ENCODE data around the gene TRAF4.
A peak's percentile ranks its signal among the peaks of the same experiment; 100 is the strongest.
"Not testable (repeated sequence)": the region's sequence is repeated elsewhere in the genome, so short reads cannot be mapped to it uniquely, and the experiment has no call there.

TRAF4 gene

DNA sequence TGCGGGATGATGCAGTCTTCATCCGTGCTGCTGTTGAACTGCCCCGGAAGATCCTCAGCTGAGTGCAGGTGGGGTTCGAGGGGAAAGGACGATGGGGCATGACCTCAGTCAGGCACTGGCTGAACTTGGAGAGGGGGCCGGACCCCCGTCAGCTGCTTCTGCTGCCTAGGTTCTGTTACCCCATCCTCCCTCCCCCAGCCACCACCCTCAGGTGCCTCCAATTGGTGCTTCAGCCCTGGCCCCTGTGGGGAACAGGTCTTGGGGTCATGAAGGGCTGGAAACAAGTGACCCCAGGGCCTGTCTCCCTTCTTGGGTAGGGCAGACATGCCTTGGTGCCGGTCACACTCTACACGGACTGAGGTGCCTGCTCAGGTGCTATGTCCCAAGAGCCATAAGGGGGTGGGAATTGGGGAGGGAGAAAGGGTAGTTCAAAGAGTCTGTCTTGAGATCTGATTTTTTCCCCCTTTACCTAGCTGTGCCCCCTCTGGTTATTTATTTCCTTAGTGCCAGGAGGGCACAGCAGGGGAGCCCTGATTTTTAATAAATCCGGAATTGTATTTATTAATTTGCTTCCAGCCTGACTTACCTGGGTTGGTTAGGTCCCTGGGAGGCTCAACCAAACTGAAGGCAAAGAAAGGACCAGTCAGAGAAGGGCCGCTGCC, 5.8 kb downstream of the TRAF4 start:
- no peak for DNase-seq

DNA sequence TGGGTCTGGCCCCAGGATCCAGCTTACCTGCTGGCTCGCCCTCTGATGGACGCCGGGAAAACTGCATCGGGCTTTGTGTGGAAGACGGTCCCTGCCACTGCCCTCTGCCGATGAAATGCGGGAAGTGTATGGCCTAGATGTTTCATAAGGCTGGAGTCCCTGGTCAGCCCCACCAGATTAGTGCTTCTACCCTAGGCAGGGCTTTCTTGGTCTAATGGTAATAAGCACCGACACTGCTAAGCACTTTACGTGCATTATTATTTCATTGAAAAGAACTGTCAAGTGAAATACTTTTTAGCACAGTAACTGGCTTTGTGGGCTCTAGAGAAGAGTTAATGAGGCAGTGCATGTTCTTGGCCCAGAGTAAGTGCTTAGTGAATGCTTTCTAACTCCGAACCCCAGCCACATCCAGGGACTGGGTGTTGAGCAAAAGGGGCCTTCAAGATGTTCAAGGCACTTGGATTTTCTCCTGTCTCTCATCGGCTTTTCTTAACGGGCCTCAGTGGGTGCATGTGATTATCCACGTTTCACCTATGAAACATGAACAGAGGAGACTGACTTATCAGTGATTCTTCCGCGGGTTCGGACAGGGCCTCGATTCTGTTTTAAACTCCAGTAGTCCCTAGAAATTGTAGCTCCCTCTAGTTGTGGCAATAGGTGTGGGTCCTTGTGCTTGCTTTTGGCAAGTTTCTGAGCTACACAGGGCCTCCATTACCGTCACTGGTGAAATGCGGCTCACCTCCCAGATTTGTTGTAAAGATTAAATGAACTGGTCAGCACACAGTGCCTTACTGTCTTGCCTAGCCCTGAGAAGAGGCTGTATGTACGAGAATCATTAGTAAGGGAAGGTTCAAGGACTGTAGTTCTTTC, 6.6 kb downstream of the TRAF4 start:
- peak; percentile 93 to 97 (median 95) for DNase-seq

DNA sequence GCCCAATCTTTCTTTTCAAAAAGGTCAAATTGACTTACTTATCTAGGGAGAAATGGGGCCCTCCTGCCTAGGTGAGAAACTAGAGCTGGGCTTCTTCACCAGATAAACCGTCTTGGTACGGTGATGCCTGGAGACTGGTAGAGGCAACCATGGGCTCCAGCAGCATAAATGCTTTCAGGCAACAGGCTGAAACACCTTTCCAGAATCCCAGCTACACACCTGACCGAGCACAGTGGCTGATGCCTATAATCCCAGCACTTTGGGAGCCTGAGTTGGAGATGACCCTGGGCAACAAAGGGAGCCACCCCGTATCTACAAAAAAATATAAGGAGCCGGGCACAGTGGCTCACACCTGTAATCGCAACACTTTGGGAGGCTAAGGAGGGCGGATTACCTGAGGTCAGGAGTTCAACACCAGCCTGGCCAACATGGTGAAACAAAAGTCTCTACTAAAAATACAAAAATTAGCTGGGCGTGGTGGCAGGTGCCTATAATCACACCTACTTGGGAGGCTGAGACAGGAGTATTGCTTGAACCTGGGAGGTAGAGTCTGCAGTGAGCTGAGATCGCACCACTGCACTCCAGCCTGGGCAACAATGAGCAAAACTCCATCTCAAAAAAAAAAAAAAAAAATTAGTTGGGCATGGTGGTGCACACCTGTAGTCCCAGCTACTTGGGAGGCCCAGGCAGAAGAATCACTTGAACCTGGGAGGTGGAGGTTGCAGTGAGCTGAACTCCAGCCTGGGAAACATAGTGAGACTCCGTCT, 8.0 kb downstream of the TRAF4 start:
- no peak for DNase-seq

DNA sequence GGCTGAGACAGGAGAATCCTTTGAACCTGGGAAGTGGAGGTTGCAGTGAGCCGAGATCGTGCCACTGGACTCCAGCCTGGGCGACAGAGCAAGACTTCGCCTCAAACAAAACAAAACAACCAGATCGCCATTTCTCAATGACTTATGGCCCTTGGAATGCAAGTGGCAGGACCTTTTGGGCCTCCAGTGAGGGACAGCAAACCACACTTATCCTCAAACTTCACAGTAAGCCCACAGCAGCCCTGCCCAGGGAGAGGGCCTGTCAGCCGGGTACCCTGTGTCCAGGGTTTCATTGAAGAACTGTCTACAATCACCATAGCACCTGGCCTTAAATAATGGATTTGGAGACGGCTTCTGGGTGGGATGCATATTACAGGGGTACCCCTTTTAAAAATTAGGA, 11.7 kb downstream of the TRAF4 start:
- no peak for DNase-seq

DNA sequence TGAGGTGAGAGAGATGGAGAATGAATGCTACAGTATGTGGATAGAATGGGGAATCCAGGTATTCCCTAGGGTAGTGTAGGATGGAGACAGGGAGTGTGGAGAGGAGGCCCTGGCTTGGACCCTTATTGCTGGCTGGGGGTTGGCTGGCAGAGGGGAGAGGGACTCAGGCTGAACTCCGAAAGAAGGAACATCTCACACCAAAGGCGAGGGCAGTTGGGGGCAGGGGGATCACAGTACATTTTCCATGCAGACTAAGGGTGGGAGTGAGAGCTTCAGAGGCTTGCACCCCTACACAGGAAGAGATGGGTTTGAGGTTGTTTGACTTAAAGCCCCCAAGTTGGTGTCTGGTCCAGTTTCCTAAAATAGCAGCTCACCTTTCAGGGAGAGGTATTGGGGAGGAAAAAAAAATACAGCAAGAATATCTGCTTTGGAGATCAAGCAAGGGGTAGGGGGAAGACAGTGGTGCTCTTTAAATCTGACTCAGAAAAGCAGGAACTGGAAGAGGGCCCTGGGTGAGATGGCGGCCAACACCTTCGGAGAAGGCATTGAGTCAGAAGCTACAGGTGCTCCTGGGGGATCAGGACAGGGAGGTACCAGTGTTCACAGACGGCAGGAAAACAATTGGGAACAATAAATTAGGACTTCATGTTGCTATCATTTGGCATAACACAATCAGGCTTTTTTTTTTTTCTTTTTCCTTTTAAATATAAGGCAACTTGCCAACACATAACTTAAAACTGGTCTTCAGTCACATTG, 12.4 kb downstream of the TRAF4 start:
- no peak for DNase-seq

DNA sequence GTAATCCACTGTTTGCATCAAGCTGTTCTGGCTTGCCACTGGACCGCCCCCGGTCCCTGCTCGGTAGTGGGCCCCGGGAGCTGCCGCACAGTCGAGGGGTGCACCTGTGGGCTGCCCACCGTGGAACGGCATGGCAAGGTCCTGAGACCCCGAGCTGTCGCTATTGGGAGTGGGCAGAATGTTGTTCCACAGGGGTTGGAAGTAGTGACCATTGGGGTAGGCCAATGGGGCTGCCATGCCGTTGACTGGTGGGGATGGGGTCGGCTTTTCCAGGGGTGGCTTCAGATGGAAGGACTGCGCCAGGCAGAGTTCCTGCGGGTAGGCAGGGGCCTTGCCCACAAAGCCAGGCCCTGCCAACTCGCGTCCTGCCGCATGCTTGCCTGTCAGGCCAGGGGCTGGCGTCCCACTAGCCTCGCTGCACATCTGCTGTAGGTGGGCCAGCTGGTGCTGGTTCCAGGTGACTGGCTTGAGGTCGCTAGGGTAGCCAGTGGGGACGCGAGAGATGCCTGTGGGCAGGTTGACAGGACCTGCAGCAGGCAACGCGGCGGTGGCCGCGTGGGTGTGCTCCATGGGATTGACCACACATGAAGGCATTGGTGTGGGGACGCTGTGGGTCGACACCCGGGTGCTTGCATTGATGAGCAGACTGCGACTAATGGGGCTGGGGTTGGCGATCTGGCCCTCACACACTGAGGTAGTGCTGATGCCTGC, 14.8 kb downstream of the TRAF4 start:
- no peak for DNase-seq

DNA sequence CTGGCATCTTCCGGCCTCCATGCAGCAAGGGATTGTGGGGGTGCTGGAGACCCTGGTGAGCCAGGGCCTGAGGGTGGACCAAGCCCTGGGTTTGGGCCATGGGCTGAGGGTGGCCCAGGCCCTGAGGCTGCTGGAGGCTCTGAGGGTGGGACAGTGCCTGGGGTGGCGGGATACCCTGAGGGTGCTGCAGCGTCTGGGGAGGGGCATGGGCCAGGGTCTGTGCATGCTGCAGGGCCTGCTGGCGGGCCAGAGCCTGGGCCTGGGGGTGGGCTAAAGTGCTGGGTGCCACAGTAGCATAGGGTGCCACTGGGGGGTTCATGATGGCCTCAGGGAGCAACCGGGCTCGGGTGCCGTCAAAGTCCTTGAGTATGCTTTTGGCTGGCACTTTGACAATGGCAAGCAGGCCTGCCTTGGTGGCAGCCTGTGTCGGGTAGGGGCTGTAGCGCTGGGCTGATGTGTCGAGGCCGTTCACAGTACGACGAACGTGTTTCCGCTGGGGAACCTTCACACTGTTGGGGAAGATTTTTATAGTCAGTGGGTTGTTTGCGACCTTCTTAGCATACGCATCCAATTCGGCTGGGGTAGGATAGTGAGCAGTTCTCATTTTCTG, 15.6 kb downstream of the TRAF4 start:
- DNase-seq = no peak

DNA sequence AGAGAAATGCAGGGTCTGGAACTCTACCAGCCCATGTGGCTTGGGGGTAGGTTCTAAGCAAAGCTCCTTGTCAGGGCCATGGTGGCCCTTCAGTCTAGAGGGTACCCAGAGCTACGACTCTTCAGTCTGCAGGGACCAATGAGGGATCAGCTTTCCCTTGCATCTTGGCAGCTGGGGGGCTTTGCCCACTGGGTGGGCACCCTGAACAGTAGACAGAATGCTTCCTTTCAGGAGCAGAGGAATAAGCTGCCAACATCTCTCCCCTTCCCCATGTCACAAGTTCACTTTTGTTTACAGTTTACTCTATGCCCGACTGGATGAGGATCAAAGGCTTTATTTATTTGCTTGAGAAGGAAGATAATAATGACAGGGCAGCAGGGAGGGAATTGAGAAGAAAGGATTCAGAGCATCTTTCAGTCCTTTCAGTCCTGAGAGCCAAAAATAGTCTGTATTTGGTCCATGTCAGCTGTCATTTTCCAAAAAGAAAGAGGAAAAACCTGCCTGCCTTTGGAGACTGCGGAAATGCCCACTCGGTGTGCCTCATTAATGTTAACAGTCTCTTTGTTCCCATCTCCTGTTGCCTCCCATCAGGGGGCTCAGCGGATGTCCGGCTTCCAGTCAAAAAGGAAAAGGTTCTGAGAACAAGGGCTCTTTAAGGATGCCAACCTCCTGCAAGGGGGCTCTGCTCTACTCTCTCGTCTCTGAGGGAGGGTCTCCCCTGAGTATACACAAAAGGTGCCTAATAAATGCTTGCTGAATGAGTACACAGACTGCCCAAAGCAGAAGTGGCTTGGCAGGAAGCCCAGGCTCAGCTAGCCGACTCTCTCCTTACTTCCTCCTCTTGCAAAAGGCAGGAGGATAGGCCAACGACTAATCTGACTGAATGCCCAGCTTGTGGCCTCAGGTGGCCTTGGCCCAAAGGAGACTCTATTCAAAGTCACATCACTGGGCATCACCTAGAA, 17.1 kb downstream of the TRAF4 start:
- DNase-seq = peak; percentile 65 to 75 (median 66)

DNA sequence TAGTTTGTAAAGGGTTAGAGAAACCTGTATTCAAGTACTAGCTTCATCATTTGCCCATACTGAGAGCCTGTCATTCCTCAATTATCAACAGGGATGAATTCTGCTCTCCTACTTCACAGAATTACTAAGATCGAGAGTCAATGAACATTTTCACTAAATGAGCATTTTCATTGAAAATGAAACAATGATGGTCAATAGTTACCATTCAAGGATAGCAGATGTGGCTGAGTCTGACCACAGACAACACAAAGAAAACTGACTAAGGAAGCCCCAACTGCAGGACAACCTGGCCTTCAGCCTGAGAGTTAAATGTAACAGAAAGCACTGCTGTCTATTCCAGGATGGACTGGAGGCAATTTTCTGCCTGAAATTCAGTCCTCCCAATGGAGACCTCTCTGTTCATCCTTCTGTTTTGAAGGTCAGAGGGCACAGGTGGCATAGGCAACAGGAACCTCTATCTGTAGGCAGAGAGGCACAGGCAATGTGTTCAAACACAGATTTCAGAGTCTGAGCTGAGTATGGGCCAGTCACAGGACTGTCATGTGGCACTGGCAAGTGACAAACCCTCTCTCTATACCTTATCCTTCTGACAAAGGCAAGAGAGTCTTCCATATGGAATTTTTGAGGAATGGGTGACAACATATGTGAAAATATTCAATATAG, 19.5 kb downstream of the TRAF4 start:
- DNase-seq = no peak

DNA sequence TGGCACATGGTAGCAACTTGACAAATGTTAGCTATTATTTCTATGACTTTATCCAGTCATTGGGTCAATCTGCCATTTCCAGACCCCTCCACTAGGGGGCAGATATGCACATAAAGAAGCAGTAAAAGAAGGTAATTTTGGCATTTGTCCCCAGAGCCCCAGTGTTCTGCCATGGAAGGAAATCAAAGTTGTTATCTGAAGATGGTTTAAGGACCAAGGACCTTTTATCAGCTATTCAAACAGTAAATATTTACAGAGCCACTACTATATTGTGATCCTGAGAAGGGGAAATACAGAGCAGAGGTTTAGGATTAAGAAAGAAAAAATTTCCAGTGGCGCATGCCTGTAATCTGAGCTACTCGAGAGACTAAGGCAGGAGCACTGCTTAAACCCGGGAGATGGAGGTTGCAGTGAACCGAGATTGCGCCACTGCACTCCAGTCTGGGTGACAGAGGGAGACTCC, 20.0 kb downstream of the TRAF4 start:
- peak; percentile 81 to 85 (median 85) for DNase-seq

DNA sequence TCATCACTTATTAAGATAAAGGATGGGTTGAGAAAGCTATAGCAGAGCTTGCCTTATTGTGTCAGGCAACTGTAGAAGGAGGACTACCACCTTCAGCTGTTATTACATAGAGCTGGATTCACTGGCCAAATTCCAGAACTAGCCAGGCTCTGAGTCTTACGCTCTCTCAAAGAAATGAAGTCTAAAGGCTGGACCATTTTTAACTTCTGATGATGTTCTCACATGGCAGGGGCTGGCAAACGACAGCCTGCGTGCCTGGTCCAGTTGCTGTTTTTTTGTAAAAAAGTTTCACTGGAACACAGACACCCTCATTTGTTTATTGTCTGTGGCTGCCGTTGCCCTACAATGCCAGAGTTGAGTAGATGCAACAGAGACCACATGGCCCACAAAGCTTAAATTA, 21.2 kb downstream of the TRAF4 start:
- no peak for DNase-seq

DNA sequence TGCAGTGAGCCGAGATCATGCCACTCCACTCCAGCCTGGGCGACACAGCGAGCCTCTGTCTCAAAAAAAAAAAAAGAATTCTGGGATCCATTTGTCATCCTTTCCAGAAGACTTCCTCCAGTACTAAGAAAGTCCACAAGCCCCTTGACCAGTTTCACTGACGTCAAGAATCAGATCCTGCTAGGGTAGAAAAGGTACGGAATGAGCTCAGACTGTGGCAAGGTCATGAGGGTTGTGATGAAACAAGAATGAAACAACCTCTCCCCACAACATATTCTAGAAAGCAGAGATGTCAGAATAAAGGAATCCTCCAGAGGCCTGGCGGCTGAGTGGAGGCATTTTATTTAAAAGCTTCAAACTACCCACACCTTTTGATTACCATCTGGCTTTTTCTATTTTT, 29.9 kb downstream of the TRAF4 start:
- DNase-seq = no peak

DNA sequence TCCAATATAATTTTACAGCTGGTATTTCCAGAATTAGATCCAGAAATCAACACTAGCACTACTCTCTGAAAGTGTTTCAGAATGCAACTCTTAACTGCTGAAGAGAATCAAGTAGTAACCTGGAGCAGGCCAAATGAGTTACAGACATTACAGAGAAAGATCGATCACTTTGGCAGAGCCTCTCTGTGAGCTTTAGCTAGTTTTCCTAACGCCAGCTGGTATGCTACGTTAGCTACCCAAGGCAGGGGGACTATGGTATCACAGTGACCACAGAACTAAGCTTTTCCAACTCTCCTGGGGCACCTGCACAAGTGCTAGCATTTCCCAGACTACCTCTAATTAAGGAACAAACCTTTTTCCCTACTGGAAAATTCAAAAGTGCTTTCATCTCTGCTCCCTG, 30.4 kb downstream of the TRAF4 start:
- DNase-seq = no peak

DNA sequence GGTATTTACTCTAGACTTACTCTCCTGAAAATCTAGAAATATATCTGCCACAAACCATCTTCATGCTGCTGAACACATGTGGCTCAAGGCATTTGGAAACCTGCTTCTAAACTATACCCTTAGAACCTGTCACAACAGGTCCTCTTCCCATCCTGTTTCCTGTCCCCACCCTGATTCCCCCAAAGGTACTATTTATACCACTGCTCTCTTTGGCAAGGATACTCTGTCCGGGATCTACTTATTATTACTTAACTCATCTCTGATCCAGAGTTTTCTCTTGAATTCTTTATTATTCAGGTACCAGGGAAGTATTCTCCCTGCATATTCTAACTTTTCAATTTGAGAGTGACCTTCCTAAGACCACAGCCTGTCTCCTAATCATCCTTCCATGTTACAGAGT, 33.4 kb downstream of the TRAF4 start:
- no peak for DNase-seq

DNA sequence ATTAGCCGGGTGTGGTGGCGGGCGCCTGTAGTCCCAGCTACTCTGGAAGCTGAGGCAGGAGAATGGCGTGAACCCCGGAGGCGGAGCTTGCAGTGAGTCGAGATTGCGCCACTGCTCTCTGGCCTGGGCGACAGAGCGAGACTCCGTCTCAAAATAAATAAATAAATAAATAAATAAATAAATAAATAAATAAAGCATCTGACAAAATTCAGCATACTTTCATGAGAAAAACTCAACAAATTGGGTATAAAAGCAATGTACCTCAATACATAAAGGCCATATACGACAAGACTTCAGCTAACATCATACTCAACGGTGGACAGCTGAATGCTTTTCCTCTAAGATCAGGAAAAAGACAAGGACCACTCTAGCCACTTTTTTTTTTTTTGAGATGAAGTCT, 35.8 kb downstream of the TRAF4 start:
- not testable (repeated sequence) for DNase-seq

DNA sequence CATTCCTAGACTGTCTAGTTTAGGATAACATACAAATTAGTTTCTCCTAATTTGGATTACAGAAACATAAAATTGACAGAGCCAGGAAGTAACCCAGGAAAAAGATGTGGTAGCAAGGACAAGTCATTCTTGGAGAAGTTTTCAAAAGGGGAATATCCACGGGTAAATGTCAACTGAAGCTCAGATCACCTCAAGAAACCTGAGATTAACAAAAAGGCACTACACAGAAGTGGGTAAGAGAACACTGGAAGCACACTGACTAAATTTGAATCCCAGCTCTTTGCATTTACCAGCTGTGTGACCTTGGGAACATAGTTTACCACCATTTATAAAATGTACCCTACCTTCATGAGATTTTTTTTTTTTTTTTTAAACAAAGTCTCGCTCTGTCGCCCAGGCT, 39.4 kb downstream of the TRAF4 start:
- no peak for DNase-seq

DNA sequence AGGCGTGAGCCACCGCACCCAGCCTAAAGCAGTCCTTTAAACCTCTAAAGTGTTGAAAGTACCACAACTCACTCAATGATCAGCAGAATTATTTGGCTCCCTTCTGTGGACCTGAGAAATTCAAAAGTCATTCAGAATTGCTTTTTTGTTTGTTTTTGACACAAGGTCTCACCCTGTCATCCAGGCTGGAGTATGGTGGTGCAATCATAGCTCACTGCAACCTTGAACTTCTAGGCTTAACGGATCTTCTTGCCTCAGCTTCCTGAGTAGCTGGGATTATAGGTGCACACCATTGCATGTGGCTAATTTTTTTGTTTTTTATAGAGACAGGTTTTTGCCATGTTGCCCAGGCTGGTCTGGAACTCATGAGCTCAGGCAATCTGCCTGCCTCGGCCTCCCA, 44.3 kb downstream of the TRAF4 start:
- no peak for DNase-seq

DNA sequence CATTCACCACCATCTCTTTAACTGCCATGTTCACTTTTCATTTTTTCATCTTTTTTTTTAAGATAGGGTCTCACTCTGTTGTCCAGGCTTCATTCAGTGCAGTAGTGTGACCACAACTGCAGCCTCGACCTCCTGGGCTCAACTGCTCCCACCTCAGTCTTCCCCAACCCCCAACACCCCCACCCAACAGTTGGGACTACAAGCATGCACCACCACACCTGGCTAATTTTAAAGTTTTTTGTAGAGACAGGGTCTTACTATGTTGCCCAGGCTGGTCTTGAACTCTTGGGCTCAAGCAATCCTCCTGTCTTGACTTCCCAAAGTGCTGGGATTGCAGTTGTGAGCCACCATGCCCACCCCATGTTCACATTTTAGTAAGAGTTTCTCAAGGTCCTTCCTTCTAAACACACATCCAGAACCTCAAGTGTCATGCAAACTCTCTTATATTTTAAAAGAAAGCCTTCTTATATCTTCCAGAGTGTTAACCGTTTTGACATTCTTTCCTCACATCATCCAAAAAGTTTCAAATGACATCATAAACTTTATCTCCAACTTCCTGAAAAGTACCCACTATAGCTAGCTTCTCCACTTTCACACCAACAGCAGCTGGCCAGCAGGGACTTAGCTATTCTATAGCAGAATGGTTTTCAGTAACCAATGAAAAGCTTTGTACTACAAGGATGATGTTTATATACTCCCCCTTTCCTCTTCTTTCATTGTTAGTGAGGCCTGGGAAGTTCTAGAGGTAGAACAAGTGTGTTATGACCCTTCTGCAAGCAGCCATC, 49.3 kb downstream of the TRAF4 start:
- DNase-seq = peak; percentile 49 to 70 (median 60)

DNA sequence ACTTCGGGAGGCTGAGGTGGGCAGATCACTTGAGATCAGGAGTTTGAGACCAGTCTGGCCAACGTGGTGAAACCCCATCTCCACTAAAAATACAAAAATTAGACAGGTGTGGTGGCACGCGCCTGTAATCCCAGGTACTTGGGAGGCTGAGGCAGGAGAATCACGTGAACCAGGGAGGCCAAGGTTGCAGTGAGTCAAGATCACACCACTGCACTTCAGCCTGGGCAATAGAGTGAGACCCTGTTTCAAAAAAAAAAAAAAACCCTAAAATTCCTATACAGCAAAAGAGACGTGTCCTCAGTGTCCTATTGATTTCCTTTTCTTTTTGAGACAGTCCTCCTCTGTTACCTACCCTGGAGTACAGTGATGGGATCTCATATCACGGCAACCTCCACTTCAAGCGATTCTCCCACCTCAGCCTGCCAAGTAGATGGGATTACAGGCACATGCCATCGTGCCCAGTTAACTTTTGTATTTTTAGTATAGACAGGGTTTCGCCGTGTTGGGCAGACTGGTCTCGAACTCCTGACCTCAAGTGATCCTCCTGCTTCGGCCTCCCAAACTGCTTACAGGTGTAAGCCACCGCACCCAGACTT, 51.1 kb downstream of the TRAF4 start:
- not testable (repeated sequence) for DNase-seq
